Amniotic stem cell (primary cell): ENCODE measurements around the gene H6PD.
A peak's percentile ranks its signal among the peaks of the same experiment; 100 is the strongest.

ENCODE experiments used
- DNase-seq: peaks from one replicate; lab custom pipeline; 2025; lab: John Stamatoyannopoulos, UW

Gene H6PD

GRCh38 chr1:9234223-9235095 lies at the start of gene H6PD:
Gene H6PD, plus strand, starts transcription at chr1:9234774. Its CDS starts 10,161 bp downstream, at chr1:9244935.
- peak; percentile 71 for DNase-seq

- DNase-seq = no peak
Measured at GRCh38 chr1:9186082-9186859, 48.3 kb upstream of the H6PD start.

- no peak for DNase-seq
Measured at GRCh38 chr1:9187004-9187403, 47.6 kb upstream of the H6PD start.

GRCh38 chr1:9190234-9190633 lies 44.3 kb upstream of the H6PD start:
- no peak for DNase-seq

GRCh38 chr1:9191231-9191630 lies 43.3 kb upstream of the H6PD start:
- no peak for DNase-seq

GRCh38 chr1:9192578-9193232 lies 41.9 kb upstream of the H6PD start:
- DNase-seq = no peak

- DNase-seq = no peak
Measured at GRCh38 chr1:9193233-9193625, 41.3 kb upstream of the H6PD start.

- DNase-seq = no peak
Measured at GRCh38 chr1:9194024-9194423, 40.5 kb upstream of the H6PD start.

- no peak for DNase-seq
Measured at GRCh38 chr1:9195651-9196050, 38.9 kb upstream of the H6PD start.

- no peak for DNase-seq
Measured at GRCh38 chr1:9196129-9197040, 38.2 kb upstream of the H6PD start.

GRCh38 chr1:9197186-9198099 lies 37.1 kb upstream of the H6PD start:
- no peak for DNase-seq

- no peak for DNase-seq
Measured at GRCh38 chr1:9198538-9199361, 35.8 kb upstream of the H6PD start.

GRCh38 chr1:9200441-9200840 lies 34.1 kb upstream of the H6PD start:
- no peak for DNase-seq

GRCh38 chr1:9201401-9202239 lies 33.0 kb upstream of the H6PD start:
- DNase-seq = no peak

- no peak for DNase-seq
Measured at GRCh38 chr1:9202240-9202870, 32.2 kb upstream of the H6PD start.

- no peak for DNase-seq
Measured at GRCh38 chr1:9203511-9203982, 31.0 kb upstream of the H6PD start.

- no peak for DNase-seq
Measured at GRCh38 chr1:9204156-9204720, 30.3 kb upstream of the H6PD start.

GRCh38 chr1:9207086-9207485 lies 27.5 kb upstream of the H6PD start:
- DNase-seq = no peak
